Mucosa of rectum (tissue), 2 donors: Measurements from ENCODE around the gene IDS.
"Not testable (repeated sequence)": the region's sequence is repeated elsewhere in the genome, so short reads cannot be mapped to it uniquely, and the experiment has no call there.

Source experiments
- H3K27ac ChIP-seq, 2 donors: one replicate each; pipeline ENCODE4 v1.7.0; 2013; ENCODE audit warnings: inconsistent platforms in 2 of 2, low read depth in 2 of 2, low read length in 2 of 2
- H3K27me3 ChIP-seq, 2 donors: one replicate each; pipeline ENCODE4 v1.7.0; 2013; ENCODE audit warnings: low read length in 2 of 2; ENCODE audit not compliant: control insufficient read depth in 2 of 2, insufficient read depth in 2 of 2
- H3K36me3 ChIP-seq, 2 donors: one replicate each; pipeline ENCODE4 v1.7.0; 2013; ENCODE audit warnings: low read length in 2 of 2; ENCODE audit not compliant: control insufficient read depth in 2 of 2, insufficient read depth in 2 of 2
- H3K4me1 ChIP-seq, 2 donors: one replicate each; pipeline ENCODE4 v1.7.0; 2013; ENCODE audit warnings: low read length in 2 of 2, mild to moderate bottlenecking in 1 of 2; ENCODE audit not compliant: control insufficient read depth in 2 of 2, insufficient read depth in 2 of 2
- H3K4me3 ChIP-seq, 2 donors: one replicate each; pipeline ENCODE4 v1.7.0; 2013; ENCODE audit warnings: low read length in 2 of 2
- H3K9ac ChIP-seq, 2 donors: one replicate each; pipeline ENCODE4 v1.7.0; 2013; ENCODE audit warnings: low read length in 2 of 2, low read depth in 1 of 2, mild to moderate bottlenecking in 1 of 2
- H3K9me3 ChIP-seq, 2 donors: one replicate each; pipeline ENCODE4 v1.7.0; 2013; ENCODE audit warnings: low read length in 2 of 2; ENCODE audit not compliant: control insufficient read depth in 2 of 2
- donor health status: healthy.
- donor health status: Normal muscosa, but diverticular disease.

IDS gene

GRCh38 chrX:149502923-149503322 is 2.2 kb downstream of the IDS start:
- not testable (repeated sequence) for H3K27ac ChIP-seq, H3K4me3 ChIP-seq, H3K9me3 ChIP-seq, H3K27me3 ChIP-seq, H3K4me1 ChIP-seq, H3K9ac ChIP-seq
- H3K36me3 ChIP-seq, result peaks cover 7 to 23% of the 10 kb centered on the region in 2 donors

GRCh38 chrX:149499766-149500165 is 5.3 kb downstream of the IDS start:
- peaks cover 22 to 50% of the 10 kb centered on the region in 2 donors for H3K36me3 ChIP-seq
- H3K27me3 ChIP-seq, result peaks cover 0 to 3% of the 10 kb centered on the region in 2 donors
- peaks cover 0 to 11% of the 10 kb centered on the region in 2 donors for H3K4me1 ChIP-seq
- H3K27ac ChIP-seq, result no peak overlapping the region
- H3K9ac ChIP-seq, result no peak overlapping the region
- H3K4me3 ChIP-seq, result no peak overlapping the region
- no peaks in the 10 kb centered on the region for H3K9me3 ChIP-seq

- no peak overlapping the region for H3K4me3 ChIP-seq
- H3K27me3 ChIP-seq, result peaks cover 0 to 3% of the 10 kb centered on the region in 2 donors
- H3K36me3 ChIP-seq, result peaks cover 27 to 58% of the 10 kb centered on the region in 2 donors
- no peak overlapping the region for H3K27ac ChIP-seq
- no peaks in the 10 kb centered on the region for H3K9me3 ChIP-seq
- no peak overlapping the region for H3K9ac ChIP-seq
- peaks cover 3 to 12% of the 10 kb centered on the region in 2 donors for H3K4me1 ChIP-seq
Measured at GRCh38 chrX:149498767-149499166, 6.3 kb downstream of the IDS start.

GRCh38 chrX:149497626-149498025 is 7.5 kb downstream of the IDS start:
- no peak overlapping the region for H3K27ac ChIP-seq
- H3K4me3 ChIP-seq, result no peak overlapping the region
- H3K9me3 ChIP-seq, result no peaks in the 10 kb centered on the region
- no peak overlapping the region for H3K9ac ChIP-seq
- peaks cover 0 to 3% of the 10 kb centered on the region in 2 donors for H3K27me3 ChIP-seq
- H3K36me3 ChIP-seq, result peaks cover 29 to 58% of the 10 kb centered on the region in 2 donors
- H3K4me1 ChIP-seq, result peaks cover 4 to 19% of the 10 kb centered on the region in 2 donors

GRCh38 chrX:149497054-149497453 is 8.1 kb downstream of the IDS start:
- Histone ChIP-seq H3K27ac (no peak overlapping the region), H3K4me1 (peaks cover 4 to 24% of the 10 kb centered on the region in 2 donors), H3K9ac (no peak overlapping the region), H3K27me3 (peaks cover 0 to 3% of the 10 kb centered on the region in 2 donors), H3K4me3 (no peak overlapping the region), H3K36me3 (peaks cover 29 to 58% of the 10 kb centered on the region in 2 donors), H3K9me3 (no peaks in the 10 kb centered on the region)

- H3K4me3 ChIP-seq, result no peak overlapping the region
- no peak overlapping the region for H3K27ac ChIP-seq
- H3K9me3 ChIP-seq, result peaks cover 0 to 3% of the 10 kb centered on the region in 2 donors
- H3K27me3 ChIP-seq, result peaks cover 0 to 3% of the 10 kb centered on the region in 2 donors
- no peak overlapping the region for H3K9ac ChIP-seq
- H3K4me1 ChIP-seq, result peaks cover 4 to 24% of the 10 kb centered on the region in 2 donors
- H3K36me3 ChIP-seq, result peaks cover 28 to 55% of the 10 kb centered on the region in 2 donors
Measured at GRCh38 chrX:149495573-149496071, 9.5 kb downstream of the IDS start.

- Histone ChIP-seq H3K36me3 (peaks cover 27 to 51% of the 10 kb centered on the region in 2 donors), H3K9me3 (peaks cover 0 to 3% of the 10 kb centered on the region in 2 donors), H3K4me3 (no peak overlapping the region), H3K4me1 (peaks cover 4 to 24% of the 10 kb centered on the region in 2 donors), H3K27me3 (peaks cover 0 to 3% of the 10 kb centered on the region in 2 donors), H3K9ac (no peak overlapping the region), H3K27ac (no peak overlapping the region)
Measured at GRCh38 chrX:149494844-149495565, 10.1 kb downstream of the IDS start.

- H3K27ac ChIP-seq, result no peak overlapping the region
- no peak overlapping the region for H3K9ac ChIP-seq
- peaks cover 28 to 53% of the 10 kb centered on the region in 2 donors for H3K36me3 ChIP-seq
- peaks cover 0 to 3% of the 10 kb centered on the region in 2 donors for H3K9me3 ChIP-seq
- no peak overlapping the region for H3K4me3 ChIP-seq
- H3K4me1 ChIP-seq, result peaks cover 4 to 24% of the 10 kb centered on the region in 2 donors
- H3K27me3 ChIP-seq, result peaks cover 0 to 3% of the 10 kb centered on the region in 2 donors
Measured at GRCh38 chrX:149493567-149494562, 11.2 kb downstream of the IDS start.

- Histone ChIP-seq H3K4me1 (peaks cover 4 to 24% of the 10 kb centered on the region in 2 donors), H3K36me3 (peaks cover 21 to 41% of the 10 kb centered on the region in 2 donors), H3K27me3 (no peaks in the 10 kb centered on the region), H3K9ac (no peak overlapping the region), H3K27ac (peak overlapping the region in 1 of 2 donors; percentile 61), H3K9me3 (peaks cover 0 to 3% of the 10 kb centered on the region in 2 donors), H3K4me3 (no peak overlapping the region)
Measured at GRCh38 chrX:149491812-149492211, 13.3 kb downstream of the IDS start.
